Activated CD4-positive, alpha-beta T cell treated with anti-CD3 and anti-CD28 coated beads, Interleukin-2, amount 10 ng/mL, durations not matched to agents 7 days and 5 days (primary cell): ENCODE data around the gene AVPR2. TPM values are rescaled to one million over a fixed set of nuclear protein-coding genes. Genes with fewer than 3 reads are reported as not detected.
A peak's percentile ranks its signal among the peaks of the same experiment; 100 is the strongest.

Source experiments
- CTCF ChIA-PET: fragments of 350-600 bp; sonication (Branson Sonifier 250); formaldehyde crosslinking; loops from one replicate; lab custom pipeline; 2021; ENCODE audit warnings: antibody characterized with exemption; lab: Charles Lee
- POLR2A ChIA-PET: fragments of 350-600 bp; sonication (Branson Sonifier 250); formaldehyde crosslinking; loops from one replicate; lab custom pipeline; 2021; ENCODE audit warnings: antibody characterized with exemption; lab: Charles Lee
- DNase-seq: peaks from one replicate; pipeline ENCODE4 v3.0.0-alpha.2; 2020
- H3K27ac Mint-ChIP-seq: one replicate; pipeline ENCODE4 v1.8.0; 2021; ENCODE audit warnings: mild to moderate bottlenecking, moderate library complexity, mixed read lengths
- H3K27me3 Mint-ChIP-seq: one replicate; pipeline ENCODE4 v1.8.0; 2021; ENCODE audit warnings: mixed read lengths
- H3K36me3 Mint-ChIP-seq: one replicate; pipeline ENCODE4 v1.8.0; 2021; ENCODE audit warnings: low read depth, mixed read lengths
- H3K4me1 Mint-ChIP-seq: one replicate; pipeline ENCODE4 v1.8.0; 2021; ENCODE audit warnings: mixed read lengths
- H3K4me3 Mint-ChIP-seq: one replicate; pipeline ENCODE4 v1.8.0; 2021; ENCODE audit warnings: mild to moderate bottlenecking, moderate library complexity, mixed read lengths
- H3K9me3 Mint-ChIP-seq: one replicate; pipeline ENCODE4 v1.8.0; 2021; ENCODE audit warnings: mixed read lengths
- total RNA-seq, 2 experiments: library from RNA; stranded (reverse); gene quantifications; one replicate each; pipeline ENCODE4 v1.2.3, GENCODE V29; 2021

Gene AVPR2
- total RNA-seq, 2 experiments from 2014 or later: not detected

DNA sequence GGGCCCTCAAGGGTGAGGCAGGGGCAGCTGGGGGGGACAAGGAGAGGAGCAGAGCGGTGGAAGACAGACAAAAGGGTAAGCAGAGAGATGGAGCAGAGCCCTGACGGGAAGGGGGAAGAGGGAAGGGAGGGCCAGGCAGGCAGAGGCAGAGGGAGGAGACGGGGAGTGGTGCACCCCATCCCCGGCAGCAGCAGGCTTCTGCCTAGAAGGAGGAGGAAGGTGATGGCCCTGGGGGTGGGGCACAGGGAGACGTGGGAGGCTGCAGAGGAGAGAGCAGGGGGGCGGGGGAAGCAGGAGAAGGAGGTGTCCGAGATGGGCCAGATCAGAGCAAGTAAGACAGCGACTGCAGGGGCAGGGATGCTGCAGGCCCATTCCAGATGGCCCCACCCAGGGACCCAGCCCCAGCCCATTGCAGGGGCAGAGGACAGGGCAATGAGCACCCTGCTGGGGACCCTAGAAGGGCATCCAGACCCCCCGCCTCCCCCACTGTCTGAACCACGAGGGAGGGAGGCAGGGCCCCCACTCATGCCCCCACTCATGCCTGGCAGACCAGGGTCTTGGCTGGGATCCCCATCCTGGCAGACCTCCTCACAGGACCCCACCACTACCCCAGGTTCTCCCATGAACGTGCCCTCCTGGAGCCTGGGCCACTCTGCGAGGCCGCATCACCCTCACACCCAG is 21.2 kb upstream of the AVPR2 start:
- ChIA-PET POLR2A (no interaction called here), CTCF (no interaction called here)
- no peak overlapping the region for H3K4me3 Mint-ChIP-seq
- no peaks in the 10 kb centered on the region for H3K9me3 Mint-ChIP-seq
- no peaks in the 10 kb centered on the region for H3K36me3 Mint-ChIP-seq
- no peak overlapping the region for H3K27ac Mint-ChIP-seq
- DNase-seq: no peak
- H3K4me1 Mint-ChIP-seq: peaks cover 18% of the 10 kb centered on the region
- peaks cover 31% of the 10 kb centered on the region for H3K27me3 Mint-ChIP-seq

GRCh38 chrX:153884136-153884535 is 20.3 kb upstream of the AVPR2 start:
- CTCF ChIA-PET: no interaction called here
- POLR2A ChIA-PET: no interaction called here
- Mint-ChIP-seq H3K27me3 (peaks cover 34% of the 10 kb centered on the region), H3K4me3 (no peak overlapping the region), H3K36me3 (no peaks in the 10 kb centered on the region), H3K27ac (no peak overlapping the region), H3K9me3 (no peaks in the 10 kb centered on the region), H3K4me1 (peaks cover 10% of the 10 kb centered on the region)
- DNase-seq: no peak

DNA sequence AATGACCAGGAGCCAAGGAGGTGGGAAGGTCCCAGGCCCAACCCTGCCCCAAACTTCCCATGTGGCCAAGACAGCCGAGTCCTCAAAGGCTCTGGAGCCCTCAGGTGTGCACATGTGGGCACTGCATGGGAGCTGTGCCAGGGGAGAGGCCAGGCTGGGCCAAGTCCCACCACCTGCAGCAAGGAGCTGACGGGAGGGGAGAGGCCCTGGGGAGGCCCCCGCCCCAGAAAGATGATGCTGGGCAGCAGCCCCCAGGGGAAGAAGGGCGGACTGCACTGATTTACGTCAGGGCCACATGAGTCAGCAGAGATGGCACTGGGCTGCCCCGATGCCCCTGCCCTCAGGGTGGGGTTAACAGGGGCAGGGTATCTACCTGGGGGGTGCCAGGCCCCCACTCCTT is 19.9 kb upstream of the AVPR2 start:
- ChIA-PET POLR2A (no interaction called here), CTCF (no interaction called here)
- Mint-ChIP-seq H3K9me3 (no peaks in the 10 kb centered on the region), H3K4me3 (peak overlapping the region; percentile 27), H3K27ac (no peak overlapping the region), H3K27me3 (peaks cover 31% of the 10 kb centered on the region), H3K36me3 (no peaks in the 10 kb centered on the region), H3K4me1 (peaks cover 6% of the 10 kb centered on the region)
- DNase-seq: no peak

DNA sequence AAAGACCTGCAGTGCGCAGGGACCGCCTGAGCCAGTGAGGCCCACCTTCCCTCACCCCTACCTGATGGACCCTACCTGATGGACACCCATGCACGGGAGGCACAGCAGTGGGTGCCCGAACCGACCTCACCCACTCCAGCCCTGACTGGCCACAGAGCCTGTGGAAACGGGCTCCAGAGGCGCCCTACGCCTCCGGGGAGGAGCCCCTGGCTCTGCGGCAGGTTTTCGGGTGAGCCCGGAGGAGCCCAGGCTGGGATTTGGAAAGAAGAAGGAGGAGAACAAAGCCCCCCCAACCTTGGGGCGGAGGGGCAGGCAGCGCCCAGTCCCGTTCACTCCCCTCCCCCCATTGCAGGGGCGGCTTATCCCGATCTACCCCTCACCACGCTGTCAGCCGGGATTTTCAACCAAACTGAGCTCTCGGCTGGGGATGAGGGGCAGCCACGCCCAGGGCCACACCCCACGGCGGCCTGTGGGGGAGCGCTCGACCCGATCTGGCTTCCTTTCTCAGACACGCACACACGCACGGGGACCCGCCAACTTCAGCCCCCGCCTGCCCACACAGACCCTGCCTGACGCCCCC is 19.2 kb upstream of the AVPR2 start:
- no peak for DNase-seq
- CTCF ChIA-PET: no interaction called here
- Mint-ChIP-seq H3K9me3 (no peaks in the 10 kb centered on the region), H3K27me3 (peaks cover 27% of the 10 kb centered on the region), H3K4me3 (peak overlapping the region; percentile 34), H3K36me3 (no peaks in the 10 kb centered on the region), H3K4me1 (peaks cover 6% of the 10 kb centered on the region), H3K27ac (no peak overlapping the region)
- POLR2A ChIA-PET: no interaction called here

DNA sequence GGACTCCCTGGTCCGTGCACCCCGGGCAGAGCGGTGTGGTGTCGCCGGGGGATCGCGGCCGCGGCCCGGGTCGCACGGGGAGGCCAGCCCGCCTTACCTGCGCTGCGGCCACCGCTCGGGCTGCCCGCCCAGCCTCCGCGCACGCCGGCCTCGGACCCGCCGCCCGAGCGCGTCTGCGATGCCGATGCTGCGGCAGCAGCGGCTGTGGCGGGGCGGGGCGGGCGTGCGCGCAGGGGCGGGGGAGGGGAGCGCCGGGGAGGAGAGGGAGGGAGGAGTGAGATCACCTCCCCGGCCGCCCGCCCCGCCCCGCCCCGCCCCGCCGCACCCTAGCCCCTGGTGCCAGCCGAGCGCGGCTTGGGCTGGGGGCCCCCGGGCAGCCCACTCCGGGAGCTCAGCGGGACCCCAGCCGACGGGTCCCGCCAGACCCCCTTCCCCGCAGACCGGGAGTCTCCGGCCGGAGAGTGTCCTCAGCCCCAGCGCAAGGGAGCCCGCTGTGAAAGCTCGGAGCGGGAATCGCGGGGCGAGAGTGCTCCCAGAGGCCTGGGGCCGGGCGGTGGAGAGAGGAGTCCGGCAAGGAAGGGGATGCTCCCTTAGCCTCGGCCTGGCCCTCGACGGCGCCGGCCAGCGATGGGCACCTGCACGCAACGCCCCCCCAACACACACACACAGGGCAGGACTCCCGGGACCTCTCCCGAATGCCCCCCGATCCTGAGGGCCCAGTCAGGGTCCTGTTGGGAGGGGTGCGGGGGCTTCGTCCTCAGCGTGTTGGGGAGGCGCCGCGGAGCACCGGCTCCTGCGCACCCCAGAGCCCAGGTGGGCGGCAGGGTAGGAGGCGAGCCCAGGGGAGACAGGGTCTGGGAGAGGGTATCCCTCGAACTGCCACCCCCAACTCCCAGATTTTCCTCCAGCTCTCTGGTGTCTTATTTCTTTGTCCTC is 18.2 kb upstream of the AVPR2 start, which contains the start of gene L1CAM:
Gene L1CAM (minus strand): TSS at position 206 of the 936 bp plus-strand sequence. CDS start 10,337 bp downstream, outside the sequence.
- no peak for DNase-seq
- Mint-ChIP-seq H3K9me3 (no peaks in the 10 kb centered on the region), H3K4me1 (peaks cover 6% of the 10 kb centered on the region), H3K4me3 (peak within 1 kb of the TSS; percentile 34), H3K27me3 (peaks cover 27% of the 10 kb centered on the region), H3K27ac (no peak within 1 kb of the TSS), H3K36me3 (no peaks in the 10 kb centered on the region)
- ChIA-PET CTCF (no interaction called here), POLR2A (no interaction called here)

DNA sequence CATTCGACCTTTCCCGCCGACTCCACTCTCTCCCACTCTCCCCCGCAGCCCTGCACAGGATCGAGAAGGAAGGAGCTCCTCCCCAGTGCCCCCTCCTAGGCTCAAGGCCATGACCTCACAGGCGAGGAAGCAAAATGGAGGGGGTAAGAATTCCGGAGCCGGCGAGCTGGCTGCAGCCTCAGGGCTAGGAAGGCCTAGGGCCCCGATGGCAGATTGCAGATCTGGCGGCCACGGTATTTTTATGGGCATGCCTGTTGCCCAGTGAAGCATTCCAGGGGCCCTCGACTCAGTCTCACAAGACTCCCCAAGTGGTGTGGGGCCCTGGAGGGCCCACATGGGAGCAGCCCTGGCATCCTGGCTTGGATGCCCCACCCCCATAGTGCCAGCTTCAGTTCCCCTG is 17.6 kb upstream of the AVPR2 start:
- no peaks in the 10 kb centered on the region for H3K9me3 Mint-ChIP-seq
- POLR2A ChIA-PET: no interaction called here
- H3K4me1 Mint-ChIP-seq: peaks cover 6% of the 10 kb centered on the region
- no peak overlapping the region for H3K4me3 Mint-ChIP-seq
- no peaks in the 10 kb centered on the region for H3K36me3 Mint-ChIP-seq
- CTCF ChIA-PET: no interaction called here
- no peak for DNase-seq
- peaks cover 27% of the 10 kb centered on the region for H3K27me3 Mint-ChIP-seq
- H3K27ac Mint-ChIP-seq: no peak overlapping the region

DNA sequence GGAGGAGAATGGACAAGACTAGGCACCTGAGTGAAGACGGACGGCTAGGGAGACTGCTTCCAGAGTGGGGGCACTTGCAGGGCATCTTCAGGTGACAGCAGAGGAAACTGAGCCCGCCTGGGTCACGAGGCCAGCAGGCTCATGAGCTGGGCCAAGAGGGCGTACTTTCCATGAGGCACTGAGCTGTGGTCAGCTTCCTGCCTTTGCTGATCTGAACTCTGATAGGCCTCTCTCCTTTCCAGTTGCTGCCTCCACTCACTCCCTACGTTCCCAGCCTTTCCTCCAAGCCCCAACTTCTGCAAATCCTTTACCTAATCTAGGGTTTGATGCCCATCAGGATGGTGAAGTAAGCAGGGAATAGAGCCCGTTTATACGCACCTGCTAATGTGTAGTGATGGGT is 17.1 kb upstream of the AVPR2 start:
- H3K27me3 Mint-ChIP-seq: peaks cover 28% of the 10 kb centered on the region
- no peak overlapping the region for H3K27ac Mint-ChIP-seq
- H3K9me3 Mint-ChIP-seq: no peaks in the 10 kb centered on the region
- peaks cover 5% of the 10 kb centered on the region for H3K4me1 Mint-ChIP-seq
- no peak for DNase-seq
- ChIA-PET POLR2A (no interaction called here), CTCF (no interaction called here)
- no peak overlapping the region for H3K4me3 Mint-ChIP-seq
- H3K36me3 Mint-ChIP-seq: no peaks in the 10 kb centered on the region

GRCh38 chrX:153888344-153888743 is 16.1 kb upstream of the AVPR2 start:
- DNase-seq: no peak
- Mint-ChIP-seq H3K4me3 (no peak overlapping the region), H3K36me3 (no peaks in the 10 kb centered on the region), H3K27ac (no peak overlapping the region), H3K4me1 (peaks cover 5% of the 10 kb centered on the region), H3K27me3 (peaks cover 27% of the 10 kb centered on the region), H3K9me3 (no peaks in the 10 kb centered on the region)
- CTCF ChIA-PET: no interaction called here
- POLR2A ChIA-PET: no interaction called here

DNA sequence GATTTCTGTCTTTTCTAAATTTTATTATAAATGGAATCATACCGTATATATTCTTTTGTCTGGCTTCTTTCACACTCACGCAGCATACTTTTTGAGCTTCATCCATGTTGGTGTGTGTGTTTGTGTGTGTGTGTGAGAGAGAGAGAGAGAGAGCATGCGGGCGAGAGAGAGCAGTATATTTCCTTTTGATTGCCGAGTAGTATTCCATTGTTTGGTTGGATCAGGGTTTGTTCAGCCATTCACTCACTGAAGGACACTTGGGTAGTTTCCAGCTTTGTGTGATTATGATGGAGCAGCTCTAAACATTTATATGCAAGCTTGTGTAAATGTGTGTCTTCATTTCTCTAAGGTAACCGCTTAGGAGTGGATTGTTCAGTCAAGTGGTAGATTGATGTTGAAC is 15.3 kb upstream of the AVPR2 start:
- POLR2A ChIA-PET: no interaction called here
- CTCF ChIA-PET: no interaction called here
- no peaks in the 10 kb centered on the region for H3K36me3 Mint-ChIP-seq
- H3K27me3 Mint-ChIP-seq: peaks cover 27% of the 10 kb centered on the region
- no peak overlapping the region for H3K4me3 Mint-ChIP-seq
- no peaks in the 10 kb centered on the region for H3K9me3 Mint-ChIP-seq
- H3K27ac Mint-ChIP-seq: no peak overlapping the region
- H3K4me1 Mint-ChIP-seq: peaks cover 5% of the 10 kb centered on the region
- no peak for DNase-seq

- Mint-ChIP-seq H3K27me3 (peaks cover 8% of the 10 kb centered on the region), H3K27ac (no peak overlapping the region), H3K4me3 (no peak overlapping the region), H3K4me1 (peaks cover 17% of the 10 kb centered on the region), H3K9me3 (no peaks in the 10 kb centered on the region), H3K36me3 (no peaks in the 10 kb centered on the region)
- CTCF ChIA-PET: interaction anchor here (1.4 kb wide), 1 partner anchor 30 kb away, joined by 3 read pairs; no protein-coding TSS in a partner anchor
- DNase-seq: no peak
- POLR2A ChIA-PET: interaction anchor here (0.6 kb wide), 1 partner anchor 20 kb away, joined by 4 read pairs; no protein-coding TSS in a partner anchor
These were observed 6.6 kb upstream of the AVPR2 start for GRCh38 chrX:153897899-153898298.

DNA sequence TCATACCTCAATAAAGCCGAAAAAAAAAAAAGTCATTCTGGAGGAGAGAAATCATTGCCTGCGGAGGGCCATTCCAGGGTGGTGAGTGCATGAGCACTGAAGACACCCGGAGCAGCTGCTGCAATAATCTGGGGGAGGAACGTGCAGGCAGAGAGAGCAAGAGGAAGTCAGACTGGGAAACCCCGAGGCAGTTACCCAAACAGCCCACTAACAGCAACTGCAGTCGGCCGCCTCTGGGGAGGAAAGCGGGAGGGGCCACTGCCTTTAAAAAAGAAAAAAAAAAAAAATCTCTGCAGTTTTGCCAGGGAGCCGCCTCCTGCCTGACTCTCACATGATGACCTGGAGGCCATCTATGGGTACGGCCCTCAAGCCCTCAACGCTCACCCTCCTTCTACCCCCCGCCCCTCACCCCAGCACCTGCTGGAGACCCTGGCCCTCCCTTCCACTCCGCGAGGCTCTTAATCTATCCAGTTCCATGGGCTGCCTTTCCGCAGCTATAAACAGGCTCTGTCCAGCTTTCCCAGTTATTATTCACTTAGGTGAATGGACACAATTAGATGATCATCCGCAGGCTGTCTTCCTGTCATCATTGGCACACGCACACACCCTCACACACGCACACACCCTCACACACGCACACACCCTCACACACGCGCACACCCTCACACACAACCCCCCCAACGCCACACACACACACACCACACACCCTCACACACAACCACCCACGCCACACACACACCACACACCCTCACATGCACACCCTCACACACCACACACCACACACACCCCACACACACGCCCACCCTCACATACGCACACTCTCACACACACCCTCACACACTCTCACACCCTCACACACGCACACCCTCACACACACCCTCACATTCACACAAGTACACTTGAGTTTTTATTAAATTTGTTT is 3.4 kb upstream of the AVPR2 start:
- CTCF ChIA-PET: interaction anchor here (0.6 to 1.3 kb wide), 3 partner anchors 11 to 207 kb away, joined by 3 to 4 read pairs (median 3); no protein-coding TSS in a partner anchor
- DNase-seq: peak; percentile 65
- Mint-ChIP-seq H3K36me3 (no peaks in the 10 kb centered on the region), H3K27me3 (peaks cover 8% of the 10 kb centered on the region), H3K4me1 (peaks cover 31% of the 10 kb centered on the region), H3K27ac (peak overlapping the region; percentile 79), H3K4me3 (peak overlapping the region; percentile 44), H3K9me3 (no peaks in the 10 kb centered on the region)
- POLR2A ChIA-PET: no interaction called here

GRCh38 chrX:153901753-153902140 is 2.7 kb upstream of the AVPR2 start:
- Mint-ChIP-seq H3K4me3 (no peak overlapping the region), H3K27ac (no peak overlapping the region), H3K27me3 (peaks cover 8% of the 10 kb centered on the region), H3K9me3 (no peaks in the 10 kb centered on the region), H3K36me3 (no peaks in the 10 kb centered on the region), H3K4me1 (peaks cover 31% of the 10 kb centered on the region)
- CTCF ChIA-PET: no interaction called here
- POLR2A ChIA-PET: no interaction called here
- no peak for DNase-seq
